Measurements from ENCODE around the gene PRKAG2. TPM values are rescaled to one million over a fixed set of nuclear protein-coding genes. Genes with fewer than 3 reads are reported as not detected.

Gene PRKAG2
- total RNA-seq, 4 donors from 2014 or later: 19.5 to 30.8 (median 27.6) TPM

DNA sequence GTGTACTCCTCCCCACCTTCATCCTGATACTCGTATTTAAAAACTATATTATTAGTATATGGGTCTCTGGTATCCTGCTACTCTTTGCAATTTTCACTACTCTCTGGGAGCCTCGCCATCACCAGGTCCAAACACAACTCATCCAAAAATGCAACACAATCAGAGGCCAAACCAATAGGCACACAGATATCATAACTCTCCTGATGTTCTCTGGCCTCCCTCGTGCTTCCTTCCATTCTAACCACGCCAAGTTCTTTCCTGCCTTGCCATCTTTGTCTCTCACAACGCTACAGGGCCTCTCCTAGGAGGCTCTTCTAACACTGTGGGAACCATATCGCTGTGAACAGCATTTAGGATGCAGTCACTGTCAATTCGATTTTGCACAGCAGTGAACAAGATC is 364.6 kb downstream of the PRKAG2 start:
- Histone ChIP-seq H3K4me1 (peaks cover 25 to 32% of the 10 kb centered on the region in 2 donors), H3K36me3 (no peaks in the 10 kb centered on the region), H3K27me3 (no peaks in the 10 kb centered on the region), H3K9me3 (no peaks in the 10 kb centered on the region), H3K27ac (no peak overlapping the region), H3K4me3 (replicated peaks in 1 of 3) (no peak overlapping the region)
- intact Hi-C loops (cut with DNase I): no loop called here
- TF ChIP-seq, protein P1, sequence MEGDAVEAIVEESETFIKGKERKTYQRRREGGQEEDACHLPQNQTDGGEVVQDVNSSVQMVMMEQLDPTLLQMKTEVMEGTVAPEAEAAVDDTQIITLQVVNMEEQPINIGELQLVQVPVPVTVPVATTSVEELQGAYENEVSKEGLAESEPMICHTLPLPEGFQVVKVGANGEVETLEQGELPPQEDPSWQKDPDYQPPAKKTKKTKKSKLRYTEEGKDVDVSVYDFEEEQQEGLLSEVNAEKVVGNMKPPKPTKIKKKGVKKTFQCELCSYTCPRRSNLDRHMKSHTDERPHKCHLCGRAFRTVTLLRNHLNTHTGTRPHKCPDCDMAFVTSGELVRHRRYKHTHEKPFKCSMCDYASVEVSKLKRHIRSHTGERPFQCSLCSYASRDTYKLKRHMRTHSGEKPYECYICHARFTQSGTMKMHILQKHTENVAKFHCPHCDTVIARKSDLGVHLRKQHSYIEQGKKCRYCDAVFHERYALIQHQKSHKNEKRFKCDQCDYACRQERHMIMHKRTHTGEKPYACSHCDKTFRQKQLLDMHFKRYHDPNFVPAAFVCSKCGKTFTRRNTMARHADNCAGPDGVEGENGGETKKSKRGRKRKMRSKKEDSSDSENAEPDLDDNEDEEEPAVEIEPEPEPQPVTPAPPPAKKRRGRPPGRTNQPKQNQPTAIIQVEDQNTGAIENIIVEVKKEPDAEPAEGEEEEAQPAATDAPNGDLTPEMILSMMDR (IDR thresholded peaks at IDR 0.05): no peak
- no peak for TF ChIP-seq POLR2A (IDR thresholded peaks at IDR 0.05)
- WGBS, 2 donors: 70 to 71% methylated on average over 7 of the region's 7 CpGs
- DNase-seq: no peak

DNA sequence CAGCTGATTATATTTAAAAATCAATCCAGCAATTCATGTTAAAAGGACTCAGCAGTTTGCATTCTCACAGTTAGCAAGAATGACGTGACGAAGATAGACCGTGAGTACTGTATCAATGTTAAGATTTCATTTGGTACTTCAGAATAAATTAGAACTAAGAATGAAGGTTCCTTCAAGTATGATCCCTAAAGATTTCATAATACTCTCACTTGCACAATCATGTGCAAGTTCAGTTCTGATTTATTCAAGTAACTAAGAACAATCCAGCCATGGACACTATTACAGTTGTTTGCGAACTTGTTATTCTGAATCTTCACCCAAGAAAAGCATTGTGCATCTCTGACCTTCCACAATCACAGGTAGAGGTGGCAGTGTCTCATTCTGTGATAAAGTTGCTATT is 365.0 kb downstream of the PRKAG2 start:
- Histone ChIP-seq H3K27ac (no peak overlapping the region), H3K9me3 (no peaks in the 10 kb centered on the region), H3K27me3 (no peaks in the 10 kb centered on the region), H3K36me3 (no peaks in the 10 kb centered on the region), H3K4me1 (peaks cover 23 to 28% of the 10 kb centered on the region in 2 donors), H3K4me3 (replicated peaks in 1 of 3) (no peak overlapping the region)
- DNase-seq: no peak
- TF ChIP-seq POLR2A (IDR thresholded peaks at IDR 0.05): no peak
- TF ChIP-seq, protein P1 (IDR thresholded peaks at IDR 0.05): no peak
- 93 to 96% methylated on average over 4 of the region's 4 CpGs for WGBS, 2 donors
- intact Hi-C loops (cut with DNase I): no loop called here

GRCh38 chr7:151511270-151511669 is 365.6 kb downstream of the PRKAG2 start:
- peaks cover 20 to 25% of the 10 kb centered on the region in 2 donors for H3K4me1 ChIP-seq
- H3K27me3 ChIP-seq: no peaks in the 10 kb centered on the region
- intact Hi-C loops (cut with DNase I): no loop called here
- no peak overlapping the region for H3K4me3 ChIP-seq (replicated peaks in 1 of 3)
- TF ChIP-seq, protein P1 (IDR thresholded peaks at IDR 0.05): no peak
- TF ChIP-seq POLR2A (IDR thresholded peaks at IDR 0.05): no peak
- no peaks in the 10 kb centered on the region for H3K9me3 ChIP-seq
- WGBS, 2 donors: 82 to 84% methylated on average over 4 of the region's 4 CpGs
- no peak overlapping the region for H3K27ac ChIP-seq
- DNase-seq: no peak
- no peaks in the 10 kb centered on the region for H3K36me3 ChIP-seq

DNA sequence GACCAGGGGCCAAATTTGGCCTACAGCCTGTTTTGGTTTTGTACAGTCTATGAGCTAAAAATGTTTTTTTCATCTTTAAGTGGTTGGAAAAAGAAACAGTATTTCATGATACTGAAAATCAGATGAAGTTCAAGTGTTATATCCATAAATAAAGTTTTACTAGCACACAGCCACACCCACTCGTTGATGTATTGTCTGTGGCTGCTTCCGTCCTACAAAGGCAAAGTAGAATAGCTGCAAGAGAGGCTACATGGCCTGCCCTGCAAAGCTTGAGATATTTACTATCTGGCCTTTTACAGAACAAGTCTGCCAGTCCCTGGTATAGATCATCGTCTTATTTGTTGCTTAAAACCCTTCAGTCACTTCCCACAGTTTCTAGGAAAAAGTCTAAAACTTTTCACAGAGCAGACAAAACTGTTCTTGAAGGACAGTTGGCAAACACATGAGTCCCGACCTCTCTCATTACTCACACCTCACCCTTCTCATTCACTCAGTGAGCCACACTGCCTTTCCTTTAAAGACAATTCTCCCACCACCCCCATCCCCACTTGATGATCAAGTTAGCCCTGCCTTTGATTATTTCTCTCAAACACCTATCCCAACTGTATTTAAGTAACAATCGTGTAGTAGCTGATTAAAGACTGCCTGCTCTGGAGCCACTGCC is 367.1 kb downstream of the PRKAG2 start:
- TF ChIP-seq, protein P1 (IDR thresholded peaks at IDR 0.05): no peak
- no peak for TF ChIP-seq POLR2A (IDR thresholded peaks at IDR 0.05)
- 79 to 88% methylated on average over 5 of the region's 5 CpGs for WGBS, 2 donors
- Histone ChIP-seq H3K4me1 (peaks cover 16 to 25% of the 10 kb centered on the region in 2 donors), H3K36me3 (no peaks in the 10 kb centered on the region), H3K27me3 (no peaks in the 10 kb centered on the region), H3K9me3 (no peaks in the 10 kb centered on the region), H3K4me3 (replicated peaks in 1 of 3) (no peak overlapping the region), H3K27ac (no peak overlapping the region)
- DNase-seq: no peak
- intact Hi-C loops (cut with DNase I): no loop called here

- Histone ChIP-seq H3K9me3 (no peaks in the 10 kb centered on the region), H3K4me1 (peaks cover 18 to 32% of the 10 kb centered on the region in 2 donors), H3K27me3 (no peaks in the 10 kb centered on the region), H3K27ac (no peak overlapping the region), H3K36me3 (no peaks in the 10 kb centered on the region), H3K4me3 (replicated peaks in 1 of 3) (no peak overlapping the region)
- 56 to 66% methylated on average over 5 to 6 of the region's 6 CpGs for WGBS, 2 donors
- no peak for TF ChIP-seq POLR2A (IDR thresholded peaks at IDR 0.05)
- TF ChIP-seq, protein P1 (IDR thresholded peaks at IDR 0.05): no peak
- peak in 1 of 2 donors; percentile 28 for DNase-seq
- intact Hi-C loops (cut with DNase I): no loop called here
Observed at GRCh38 chr7:151508991-151509390, 367.9 kb downstream of the PRKAG2 start.

All from thyroid gland (tissue), 4 donors.